DOHH2 (cell line): ENCODE measurements around the gene DUSP16.

Source experiments
- H3F3A ChIP-seq: fragments of 200-600 bp; sonication (generic), shearing (Covaris generic); 2 replicates; pipeline ENCODE4 v1.6.0; 2016; ENCODE audit warnings: antibody characterized with exemption, mild to moderate bottlenecking; ENCODE audit not compliant: control insufficient read depth, insufficient read depth
- H3K27ac ChIP-seq: fragments of 200-600 bp; sonication (generic); 2 replicates; pipeline ENCODE4 v1.5.1; 2014; ENCODE audit warnings: low read depth, mild to moderate bottlenecking, low read length, moderate library complexity
- H3K27me3 ChIP-seq: fragments of 200-600 bp; sonication (generic); 2 replicates; pipeline ENCODE4 v1.6.1; 2014; ENCODE audit warnings: mild to moderate bottlenecking, low read length, mixed read lengths; ENCODE audit not compliant: control insufficient read depth
- H3K36me3 ChIP-seq: fragments of 200-600 bp; sonication (generic); 2 replicates; pipeline ENCODE4 v1.6.1; 2014; ENCODE audit warnings: mild to moderate bottlenecking, low read length, moderate library complexity, mixed read lengths; ENCODE audit not compliant: control insufficient read depth
- H3K4me1 ChIP-seq: fragments of 200-600 bp; sonication (generic); 2 replicates; pipeline ENCODE4 v1.6.1; 2014; ENCODE audit warnings: mild to moderate bottlenecking, low read length, mixed read lengths; ENCODE audit not compliant: control insufficient read depth
- H3K4me2 ChIP-seq: fragments of 200-600 bp; sonication (generic); 2 replicates; pipeline ENCODE4 v1.6.0; 2014; ENCODE audit warnings: mild to moderate bottlenecking, low read length, moderate library complexity
- H3K4me3 ChIP-seq: fragments of 200-600 bp; sonication (generic); 2 replicates; pipeline ENCODE4 v1.5.1; 2014; ENCODE audit warnings: mild to moderate bottlenecking, low read length, mixed read lengths
- H3K79me2 ChIP-seq: fragments of 200-600 bp; sonication (generic); 2 replicates; pipeline ENCODE4 v1.6.1; 2014; ENCODE audit warnings: mild to moderate bottlenecking, low read length, mixed read lengths; ENCODE audit not compliant: control insufficient read depth
- H3K9me2 ChIP-seq: fragments of 200-600 bp; sonication (generic); replicated peaks from 2 replicates; pipeline ENCODE4 v1.6.1; 2014; ENCODE audit warnings: mild to moderate bottlenecking, low read length, mixed read lengths; ENCODE audit not compliant: control insufficient read depth
- H3K9me3 ChIP-seq: fragments of 200-600 bp; sonication (generic); 2 replicates; pipeline ENCODE4 v1.6.1; 2014; ENCODE audit warnings: antibody characterized with exemption, low read length, mixed read lengths; ENCODE audit not compliant: control insufficient read depth, insufficient read depth
- H4K20me1 ChIP-seq: fragments of 200-600 bp; sonication (generic); 2 replicates; pipeline ENCODE4 v1.6.0; 2014; ENCODE audit warnings: low read depth, mild to moderate bottlenecking, antibody characterized with exemption, low read length, moderate library complexity; ENCODE audit not compliant: control insufficient read depth, insufficient read depth
- EZH2phosphoT487 ChIP-seq: fragments of 200-600 bp; sonication (generic); IDR thresholded peaks from 2 replicates; pipeline ENCODE4 v1.6.1; 2017; ENCODE audit warnings: borderline replicate concordance, mild to moderate bottlenecking, antibody characterized with exemption, low read length, moderate library complexity, mixed read lengths
- TF ChIP-seq, protein P1 (sequence below): fragments of 200-600 bp; sonication (generic); IDR thresholded peaks from one replicate; pipeline ENCODE4 v1.5.1; 2014; ENCODE audit warnings: antibody characterized with exemption, mild to moderate bottlenecking, low read depth, low read length; ENCODE audit not compliant: poor library complexity, severe bottlenecking

The DUSP16 gene

DNA sequence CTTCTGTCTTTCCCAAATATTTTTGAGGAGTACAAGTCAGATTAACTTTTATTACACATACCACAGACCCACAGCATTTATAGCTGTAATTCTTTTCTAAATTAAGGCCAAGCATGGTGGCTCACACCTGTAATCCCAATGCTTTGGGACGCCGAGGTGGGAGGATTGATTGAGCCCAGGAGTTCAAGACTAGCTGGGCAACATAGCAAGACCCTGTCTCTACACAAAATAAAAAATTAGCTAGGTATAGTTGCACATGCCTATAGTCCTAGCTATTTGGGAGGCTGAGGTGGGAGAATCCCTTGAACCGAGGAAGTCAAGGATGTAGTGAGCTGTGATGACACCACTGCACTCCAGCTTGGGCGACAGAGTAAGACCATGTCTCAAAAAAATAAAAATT, 7.0 kb downstream of the DUSP16 start:
- H3K9me3 ChIP-seq, result no peaks in the 10 kb centered on the region
- H3K36me3 ChIP-seq, result no peaks in the 10 kb centered on the region
- no peak for TF ChIP-seq EZH2phosphoT487
- TF ChIP-seq, protein P1, sequence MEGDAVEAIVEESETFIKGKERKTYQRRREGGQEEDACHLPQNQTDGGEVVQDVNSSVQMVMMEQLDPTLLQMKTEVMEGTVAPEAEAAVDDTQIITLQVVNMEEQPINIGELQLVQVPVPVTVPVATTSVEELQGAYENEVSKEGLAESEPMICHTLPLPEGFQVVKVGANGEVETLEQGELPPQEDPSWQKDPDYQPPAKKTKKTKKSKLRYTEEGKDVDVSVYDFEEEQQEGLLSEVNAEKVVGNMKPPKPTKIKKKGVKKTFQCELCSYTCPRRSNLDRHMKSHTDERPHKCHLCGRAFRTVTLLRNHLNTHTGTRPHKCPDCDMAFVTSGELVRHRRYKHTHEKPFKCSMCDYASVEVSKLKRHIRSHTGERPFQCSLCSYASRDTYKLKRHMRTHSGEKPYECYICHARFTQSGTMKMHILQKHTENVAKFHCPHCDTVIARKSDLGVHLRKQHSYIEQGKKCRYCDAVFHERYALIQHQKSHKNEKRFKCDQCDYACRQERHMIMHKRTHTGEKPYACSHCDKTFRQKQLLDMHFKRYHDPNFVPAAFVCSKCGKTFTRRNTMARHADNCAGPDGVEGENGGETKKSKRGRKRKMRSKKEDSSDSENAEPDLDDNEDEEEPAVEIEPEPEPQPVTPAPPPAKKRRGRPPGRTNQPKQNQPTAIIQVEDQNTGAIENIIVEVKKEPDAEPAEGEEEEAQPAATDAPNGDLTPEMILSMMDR, result no peak
- H4K20me1 ChIP-seq, result no peaks in the 10 kb centered on the region
- H3K9me2 ChIP-seq, result no peaks in the 10 kb centered on the region
- no peak overlapping the region for H3K27ac ChIP-seq
- no peak overlapping the region for H3K4me3 ChIP-seq
- H3F3A ChIP-seq, result peaks cover 4% of the 10 kb centered on the region; the same call in 1 of the 2 replicates
- peaks cover 26% of the 10 kb centered on the region for H3K27me3 ChIP-seq
- H3K79me2 ChIP-seq, result no peaks in the 10 kb centered on the region
- H3K4me2 ChIP-seq, result no peak overlapping the region
- peaks cover 12% of the 10 kb centered on the region for H3K4me1 ChIP-seq

DNA sequence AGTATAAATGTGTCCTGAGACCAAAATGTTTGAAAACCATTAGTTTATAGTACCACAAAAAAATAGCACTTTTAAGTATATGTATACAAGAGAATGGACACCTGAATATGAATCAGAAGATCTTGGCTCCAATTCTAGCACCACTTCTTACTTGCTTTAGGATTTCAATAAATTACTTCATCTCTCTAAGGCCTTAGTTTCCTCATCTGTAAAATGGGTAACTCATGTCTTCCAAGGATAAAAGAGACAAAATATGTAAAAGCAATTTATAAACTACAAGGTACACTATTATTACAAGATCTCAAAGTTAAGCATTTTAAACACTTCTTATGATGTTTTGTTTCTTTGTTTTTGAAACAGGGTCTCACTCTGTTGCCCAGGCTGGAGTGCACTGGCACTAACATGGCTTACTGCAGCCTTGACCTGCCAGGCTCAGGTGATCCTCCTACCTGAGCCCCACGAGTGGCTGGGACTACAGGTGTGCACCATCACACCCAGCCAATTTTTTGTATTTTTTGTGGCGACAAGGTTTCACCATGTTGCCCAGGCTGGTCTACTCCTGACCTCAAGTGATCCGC, 9.4 kb downstream of the DUSP16 start:
- no peaks in the 10 kb centered on the region for H3K9me3 ChIP-seq
- H3K36me3 ChIP-seq, result no peaks in the 10 kb centered on the region
- no peaks in the 10 kb centered on the region for H3K9me2 ChIP-seq
- H3K27ac ChIP-seq, result no peak overlapping the region
- no peaks in the 10 kb centered on the region for H4K20me1 ChIP-seq
- H3K79me2 ChIP-seq, result no peaks in the 10 kb centered on the region
- TF ChIP-seq, protein P1, result no peak
- TF ChIP-seq EZH2phosphoT487, result no peak
- H3K4me1 ChIP-seq, result peaks cover 9% of the 10 kb centered on the region
- no peak overlapping the region for H3K4me3 ChIP-seq
- H3F3A ChIP-seq, result no peaks in the 10 kb centered on the region
- peaks cover 12% of the 10 kb centered on the region; the same call in 1 of the 2 replicates for H3K27me3 ChIP-seq
- H3K4me2 ChIP-seq, result no peak overlapping the region

DNA sequence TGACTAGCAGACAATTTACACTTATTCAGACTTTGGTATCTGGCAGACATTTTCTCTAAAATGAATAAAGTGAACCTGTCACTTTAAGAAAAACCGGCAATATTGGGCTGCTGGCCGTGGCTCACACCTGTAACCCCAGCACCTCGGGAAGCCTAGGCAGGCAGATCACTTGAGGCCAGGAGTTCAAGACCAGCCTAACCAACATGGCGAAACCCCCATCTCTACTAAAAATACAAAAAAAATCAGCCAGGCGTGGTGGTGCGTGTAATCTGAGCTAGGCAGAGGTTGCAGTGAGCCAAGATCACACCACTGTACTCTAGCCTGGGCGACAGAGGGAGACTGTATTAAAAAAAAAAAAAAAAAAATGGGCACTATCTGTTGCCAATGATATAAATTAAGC, 11.5 kb downstream of the DUSP16 start:
- Histone ChIP-seq H3K4me3 (no peak overlapping the region), H3K79me2 (no peaks in the 10 kb centered on the region), H3K9me3 (no peaks in the 10 kb centered on the region), H3K27me3 (peaks cover 7% of the 10 kb centered on the region; the same call in 1 of the 2 replicates), H3F3A (no peaks in the 10 kb centered on the region), H3K4me1 (peaks cover 9% of the 10 kb centered on the region), H3K4me2 (peak overlapping the region; percentile 15), H3K9me2 (no peaks in the 10 kb centered on the region), H3K27ac (no peak overlapping the region), H3K36me3 (no peaks in the 10 kb centered on the region), H4K20me1 (no peaks in the 10 kb centered on the region)
- TF ChIP-seq, protein P1, result no peak
